ENCODE results near the gene CAB39. TPM values are rescaled to one million over a fixed set of nuclear protein-coding genes. Genes with fewer than 3 reads are reported as not detected.

Gene CAB39
- total RNA-seq, 1 experiment from 2014 or later, result 39.9 TPM

GRCh38 chr2:230758566-230759480 lies 46.2 kb downstream of the CAB39 start:
- Histone ChIP-seq H3K27me3 (ENCODE audit: control insufficient read depth, insufficient read depth, low read length) (no peaks in the 10 kb centered on the region), H3K36me3 (ENCODE audit: control insufficient read depth, insufficient read depth, low read length) (no peaks in the 10 kb centered on the region), H3K27ac (ENCODE audit: low read length) (no peak overlapping the region), H3K4me1 (ENCODE audit: control insufficient read depth, insufficient read depth, low read length) (no peaks in the 10 kb centered on the region), H3K4me3 (ENCODE audit: low read depth in 2 of 2, low read length in 2 of 2) (no peak overlapping the region), H3K9me3 (ENCODE audit: control insufficient read depth, insufficient read depth, low read depth, low read length) (no peaks in the 10 kb centered on the region)
- intact Hi-C loops (cut with micrococcal nuclease; ENCODE audit: unreplicated experiment) (no loop called here), in situ Hi-C loops (cut with HindIII; ENCODE audit: low pct_unique_long_range_greater_than_20kb, low sequenced_read_pairs) (no loop called here)
- DNase-seq (ENCODE audit: low read depth, low spot score) (no peak), ATAC-seq (no peak)
- CTCF ChIA-PET, result no interaction called here
- BruUV-seq (replicated peaks), result no TSS peak
- POLR2A ChIA-PET, result no interaction called here
- no peak for TF ChIP-seq SIN3A (IDR thresholded peaks at IDR 0.05; ENCODE audit: borderline replicate concordance, insufficient read depth, low read depth, low read length)
- TF ChIP-seq TCF7L2 (IDR thresholded peaks at IDR 0.05; ENCODE audit: low read depth, low read length), result no peak
- TF ChIP-seq REST (IDR thresholded peaks at IDR 0.05; ENCODE audit: insufficient read depth in 1 of 2, low read depth in 2 of 2, low read length in 1 of 2), result no peak
- TF ChIP-seq CTCF (IDR thresholded peaks at IDR 0.05), result no peak

GRCh38 chr2:230759481-230760167 lies 47.0 kb downstream of the CAB39 start:
- no peak for DNase-seq (ENCODE audit: low read depth, low spot score)
- BruUV-seq (replicated peaks), result no TSS peak
- in situ Hi-C loops (cut with HindIII; ENCODE audit: low pct_unique_long_range_greater_than_20kb, low sequenced_read_pairs), result no loop called here
- no peaks in the 10 kb centered on the region for H3K4me1 ChIP-seq (ENCODE audit: control insufficient read depth, insufficient read depth, low read length)
- ChIA-PET CTCF (no interaction called here), POLR2A (no interaction called here)
- H3K27me3 ChIP-seq (ENCODE audit: control insufficient read depth, insufficient read depth, low read length), result no peaks in the 10 kb centered on the region
- TF ChIP-seq CTCF (IDR thresholded peaks at IDR 0.05), result no peak
- no peak for TF ChIP-seq TCF7L2 (IDR thresholded peaks at IDR 0.05; ENCODE audit: low read depth, low read length)
- TF ChIP-seq POLR2AphosphoS5 (IDR thresholded peaks at IDR 0.05; ENCODE audit: low read depth, low read length), result no peak
- TF ChIP-seq SIN3A (IDR thresholded peaks at IDR 0.05; ENCODE audit: borderline replicate concordance, insufficient read depth, low read depth, low read length), result no peak
- TF ChIP-seq REST (IDR thresholded peaks at IDR 0.05; ENCODE audit: insufficient read depth in 1 of 2, low read depth in 2 of 2, low read length in 1 of 2), result no peak
- no peak for ATAC-seq
- intact Hi-C loops (cut with micrococcal nuclease; ENCODE audit: unreplicated experiment), result no loop called here
- no peak overlapping the region; the same call in 1 of the 2 replicates for H3K27ac ChIP-seq (ENCODE audit: low read length)
- H3K4me3 ChIP-seq (ENCODE audit: low read depth in 2 of 2, low read length in 2 of 2), result no peak overlapping the region
- H3K9me3 ChIP-seq (ENCODE audit: control insufficient read depth, insufficient read depth, low read depth, low read length), result no peaks in the 10 kb centered on the region
- H3K36me3 ChIP-seq (ENCODE audit: control insufficient read depth, insufficient read depth, low read length), result no peaks in the 10 kb centered on the region
